ENCODE data around the gene PLXNB1.

DNA sequence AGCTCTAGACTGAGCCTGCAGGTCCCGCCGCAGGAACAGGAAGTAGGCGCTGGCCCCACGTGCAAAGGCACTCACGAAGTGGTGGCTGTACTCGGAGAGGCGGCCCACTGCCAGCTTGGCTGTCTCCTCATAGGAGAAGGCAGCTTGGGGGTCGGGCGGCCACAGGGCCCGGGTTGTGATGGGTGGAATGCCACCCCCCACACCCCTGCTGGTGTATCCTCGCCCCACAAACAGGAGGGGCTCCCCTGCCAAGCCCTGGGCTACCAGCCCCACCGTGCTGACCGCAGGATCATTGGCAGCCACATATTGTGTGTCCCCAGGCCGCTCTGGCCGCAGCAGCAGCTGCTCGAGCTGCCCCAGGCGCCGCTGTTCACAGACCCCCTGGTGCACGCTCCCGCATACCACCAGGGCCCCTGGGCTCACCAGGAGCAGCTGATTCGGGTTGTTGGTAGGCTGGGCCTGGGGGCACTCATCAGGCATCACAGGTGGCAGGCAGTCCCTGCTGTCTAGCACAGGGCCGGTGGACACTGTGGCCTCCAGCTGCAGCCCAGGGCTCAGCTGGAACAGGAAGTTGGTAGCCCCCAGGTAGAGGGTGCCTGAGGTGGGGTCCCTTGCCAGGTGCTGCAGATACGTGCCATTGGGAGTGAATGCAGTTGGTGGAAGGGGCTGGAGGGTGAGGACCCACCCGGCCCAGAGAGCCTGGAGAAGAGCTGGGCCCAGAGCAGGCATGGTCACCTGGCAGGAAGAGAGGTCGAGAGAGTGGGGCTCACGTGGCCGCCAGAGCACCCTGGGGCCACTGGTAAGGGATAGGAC, 5.8 kb downstream of the PLXNB1 start:
- TF ChIP-seq CTCF (conservative IDR thresholded peaks at IDR 0.05) (no peak), ZFX (IDR thresholded peaks at IDR 0.05) (no peak)

All from C4-2B (cell line).